Sciatic nerve (tissue), 2 donors: ENCODE data around the gene PCSK2. TPM values are rescaled to one million over a fixed set of nuclear protein-coding genes. Genes with fewer than 3 reads are reported as not detected.
A peak's percentile ranks its signal among the peaks of the same experiment; 100 is the strongest.

Experiments
- ATAC-seq: fragments of 200-7000 bp; cut with Tn5 transposase; one replicate; pipeline ENCODE4 v1.9.1; 2020; ENCODE audit warnings: mild to moderate bottlenecking, moderate library complexity
- DNase-seq: peaks from one replicate; pipeline ENCODE4 v3.0.0-alpha.2; 2020; ENCODE audit warnings: low spot score
- intact Hi-C: fragments of 100-400 bp; cut with DNase I; formaldehyde crosslinking; loops from one replicate; pipeline ENCODE4 v1.14.2; 2022
- total RNA-seq: library from RNA; stranded (reverse); fragmentation: NEBNext Ultra II Directional; extraction: Animal tissue kit (Norgen Biotek cat#: 25700); gene quantifications from one replicate; pipeline ENCODE4 v1.2.1, GENCODE V29; 2021
- donor health status: DM: no; HTN: no; CAD: no.
- donor health status: DM: no; HTN: no; CAD: no.

PCSK2 gene
- total RNA-seq, 1 donor from 2014 or later, result 18.3 TPM

DNA sequence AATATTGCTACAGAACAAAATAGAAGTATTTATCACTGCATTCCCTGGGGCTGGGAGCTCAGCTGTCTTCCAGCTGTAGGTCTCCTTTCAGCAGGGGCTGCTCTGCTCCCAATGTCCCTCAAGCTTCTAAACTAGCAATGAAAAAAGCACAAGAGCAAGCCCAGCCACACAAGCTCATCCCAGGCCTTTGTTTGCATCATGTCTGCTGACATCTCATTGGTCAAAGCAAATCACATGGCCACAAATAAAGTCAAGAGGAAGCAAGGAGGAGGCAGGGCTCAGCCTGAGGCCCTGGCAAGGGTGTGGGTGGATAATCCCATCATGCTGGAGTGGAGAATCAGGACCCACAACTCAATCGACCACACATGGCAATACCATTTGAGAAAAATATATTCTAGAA is 306.6 kb downstream of the PCSK2 start:
- peak; percentile 48 for ATAC-seq
- intact Hi-C loops, result loop anchor here (10.0 kb wide), 2 partner anchors 81 to 371 kb away; no protein-coding TSS in a partner anchor
- no peak for DNase-seq

- no peak for DNase-seq
- intact Hi-C loops, result loop anchor here (10.0 kb wide), 2 partner anchors 81 to 371 kb away; no protein-coding TSS in a partner anchor
- no peak for ATAC-seq
These were observed 307.2 kb downstream of the PCSK2 start for GRCh38 chr20:17534077-17534476.
